Measurements from ENCODE around the gene SHISAL1.

The SHISAL1 gene

DNA sequence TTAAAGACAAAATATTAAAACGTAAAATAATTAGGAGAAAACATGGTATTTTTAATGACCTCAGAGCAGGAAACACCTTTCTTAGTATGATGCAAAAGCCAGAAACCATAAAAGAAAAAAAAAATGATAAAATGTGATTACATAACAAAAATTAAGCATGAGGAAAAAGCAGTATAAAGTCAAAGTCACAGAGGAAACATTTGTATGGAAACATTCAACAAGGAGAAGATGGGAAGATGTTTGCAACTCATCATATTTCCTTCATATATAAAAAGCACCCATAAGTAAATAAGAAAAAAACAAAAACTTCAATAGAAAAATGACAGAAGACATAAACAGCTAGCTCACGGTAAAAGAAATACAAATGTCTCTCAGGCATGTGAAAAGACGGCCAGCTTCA, 17.3 kb downstream of the SHISAL1 start:
- H3K18ac ChIP-seq (ENCODE audit: low read depth in 1 of 2, low read length in 2 of 2): no peak overlapping the region
- H3K79me1 ChIP-seq (replicated peaks; ENCODE audit: low read length, poor library complexity, severe bottlenecking): no peaks in the 10 kb centered on the region
- no peak overlapping the region for H4K8ac ChIP-seq (ENCODE audit: low read length)
- H4K91ac ChIP-seq (ENCODE audit: low read length): no peak overlapping the region
- peaks cover 3% of the 10 kb centered on the region for H3K4me1 ChIP-seq (ENCODE audit: control insufficient read depth, insufficient read depth, low read depth, low read length)
- H2BK120ac ChIP-seq (ENCODE audit: low read depth, low read length): no peak overlapping the region
- H3K27ac ChIP-seq (ENCODE audit: low read length, poor library complexity, severe bottlenecking): no peak overlapping the region
- no peak overlapping the region for H2BK15ac ChIP-seq (ENCODE audit: low read depth, poor library complexity, severe bottlenecking)
- peaks cover 8 to 9% of the 10 kb centered on the region in 2 experiments for H3K27me3 ChIP-seq (ENCODE audit: control insufficient read depth in 1 of 2, insufficient read depth in 1 of 2, low read length in 2 of 2)
- peaks cover 5% of the 10 kb centered on the region for H3K9me3 ChIP-seq (ENCODE audit: control insufficient read depth, low read length)
- no peak overlapping the region for H3K9ac ChIP-seq (ENCODE audit: low read length)
- no peak overlapping the region for H3K23ac ChIP-seq (ENCODE audit: low read length in 2 of 2)
- 88% methylated on average over 2 of the region's 3 CpGs for WGBS
- no peak overlapping the region for H2BK12ac ChIP-seq (ENCODE audit: low read length in 2 of 2)
- no peak overlapping the region for H2AFZ ChIP-seq (ENCODE audit: low read depth, low read length)
- no peak overlapping the region for H3K4ac ChIP-seq (ENCODE audit: low read depth in 1 of 2, low read length in 2 of 2)
- H3K4me3 ChIP-seq (ENCODE audit: insufficient read depth in 1 of 2, low read depth in 1 of 2, low read length in 2 of 2): no peak overlapping the region
- H3K4me2 ChIP-seq (ENCODE audit: low read length, poor library complexity, severe bottlenecking): no peak overlapping the region
- no peak overlapping the region for H2AK5ac ChIP-seq (ENCODE audit: low read length, severe bottlenecking)
- H3K36me3 ChIP-seq (ENCODE audit: control insufficient read depth in 1 of 2, insufficient read depth in 2 of 2, low read depth in 1 of 2, low read length in 2 of 2): no peaks in the 10 kb centered on the region
- no peak overlapping the region for H3K14ac ChIP-seq (ENCODE audit: low read length in 2 of 2)
- DNase-seq: no peak
- no peak overlapping the region for H2BK5ac ChIP-seq (ENCODE audit: low read depth, low read length, poor library complexity, severe bottlenecking)

- Histone ChIP-seq H3K18ac (ENCODE audit: low read depth in 1 of 2, low read length in 2 of 2) (no peak overlapping the region), H2AK5ac (ENCODE audit: low read length, severe bottlenecking) (no peak overlapping the region), H3K4me1 (ENCODE audit: control insufficient read depth, insufficient read depth, low read depth, low read length) (peaks cover 5% of the 10 kb centered on the region), H3K36me3 (ENCODE audit: control insufficient read depth in 1 of 2, insufficient read depth in 2 of 2, low read depth in 1 of 2, low read length in 2 of 2) (no peaks in the 10 kb centered on the region), H3K79me1 (replicated peaks; ENCODE audit: low read length, poor library complexity, severe bottlenecking) (no peaks in the 10 kb centered on the region), H3K9me3 (ENCODE audit: control insufficient read depth, low read length) (peaks cover 5% of the 10 kb centered on the region), H2BK5ac (ENCODE audit: low read depth, low read length, poor library complexity, severe bottlenecking) (no peak overlapping the region), H3K27ac (ENCODE audit: low read length, poor library complexity, severe bottlenecking) (no peak overlapping the region), H2AFZ (ENCODE audit: low read depth, low read length) (no peak overlapping the region), H3K14ac (ENCODE audit: low read length in 2 of 2) (no peak overlapping the region), H3K4me2 (ENCODE audit: low read length, poor library complexity, severe bottlenecking) (no peak overlapping the region), H4K91ac (ENCODE audit: low read length) (no peak overlapping the region), H2BK120ac (ENCODE audit: low read depth, low read length) (no peak overlapping the region), H3K27me3 (ENCODE audit: control insufficient read depth in 1 of 2, insufficient read depth in 1 of 2, low read length in 2 of 2) (peaks cover under 1 to 3% of the 10 kb centered on the region in 2 experiments), H3K4me3 (ENCODE audit: insufficient read depth in 1 of 2, low read depth in 1 of 2, low read length in 2 of 2) (no peak overlapping the region), H2BK12ac (ENCODE audit: low read length in 2 of 2) (no peak overlapping the region), H3K23ac (ENCODE audit: low read length in 2 of 2) (no peak overlapping the region), H4K8ac (ENCODE audit: low read length) (no peak overlapping the region), H3K9ac (ENCODE audit: low read length) (no peak overlapping the region), H2BK15ac (ENCODE audit: low read depth, poor library complexity, severe bottlenecking) (no peak overlapping the region), H3K4ac (ENCODE audit: low read depth in 1 of 2, low read length in 2 of 2) (no peak overlapping the region)
- WGBS: 85% methylated on average over 6 of the region's 6 CpGs
- no peak for DNase-seq
Measured at GRCh38 chr22:44293876-44294275, 18.9 kb downstream of the SHISAL1 start.

- Histone ChIP-seq H3K27ac (ENCODE audit: low read length, poor library complexity, severe bottlenecking) (no peak overlapping the region), H3K79me1 (replicated peaks; ENCODE audit: low read length, poor library complexity, severe bottlenecking) (no peaks in the 10 kb centered on the region), H2BK120ac (ENCODE audit: low read depth, low read length) (no peak overlapping the region), H3K18ac (ENCODE audit: low read depth in 1 of 2, low read length in 2 of 2) (no peak overlapping the region), H3K4me3 (ENCODE audit: insufficient read depth in 1 of 2, low read depth in 1 of 2, low read length in 2 of 2) (no peak overlapping the region), H4K91ac (ENCODE audit: low read length) (no peak overlapping the region), H2BK5ac (ENCODE audit: low read depth, low read length, poor library complexity, severe bottlenecking) (no peak overlapping the region), H3K4ac (ENCODE audit: low read depth in 1 of 2, low read length in 2 of 2) (no peak overlapping the region), H2AK5ac (ENCODE audit: low read length, severe bottlenecking) (no peak overlapping the region), H2BK15ac (ENCODE audit: low read depth, poor library complexity, severe bottlenecking) (no peak overlapping the region), H3K4me1 (ENCODE audit: control insufficient read depth, insufficient read depth, low read depth, low read length) (peaks cover 2% of the 10 kb centered on the region), H3K4me2 (ENCODE audit: low read length, poor library complexity, severe bottlenecking) (no peak overlapping the region), H3K23ac (ENCODE audit: low read length in 2 of 2) (no peak overlapping the region), H3K36me3 (ENCODE audit: control insufficient read depth in 1 of 2, insufficient read depth in 2 of 2, low read depth in 1 of 2, low read length in 2 of 2) (no peaks in the 10 kb centered on the region), H2AFZ (ENCODE audit: low read depth, low read length) (no peak overlapping the region), H3K9ac (ENCODE audit: low read length) (no peak overlapping the region), H3K9me3 (ENCODE audit: control insufficient read depth, low read length) (peaks cover 5% of the 10 kb centered on the region), H3K27me3 (ENCODE audit: control insufficient read depth in 1 of 2, insufficient read depth in 1 of 2, low read length in 2 of 2) (peaks cover 2 to 3% of the 10 kb centered on the region in 2 experiments), H4K8ac (ENCODE audit: low read length) (no peak overlapping the region), H2BK12ac (ENCODE audit: low read length in 2 of 2) (no peak overlapping the region), H3K14ac (ENCODE audit: low read length in 2 of 2) (no peak overlapping the region)
- WGBS: 82% methylated on average over 12 of the region's 12 CpGs
- DNase-seq: no peak
Measured at GRCh38 chr22:44293034-44293433, 19.7 kb downstream of the SHISAL1 start.

DNA sequence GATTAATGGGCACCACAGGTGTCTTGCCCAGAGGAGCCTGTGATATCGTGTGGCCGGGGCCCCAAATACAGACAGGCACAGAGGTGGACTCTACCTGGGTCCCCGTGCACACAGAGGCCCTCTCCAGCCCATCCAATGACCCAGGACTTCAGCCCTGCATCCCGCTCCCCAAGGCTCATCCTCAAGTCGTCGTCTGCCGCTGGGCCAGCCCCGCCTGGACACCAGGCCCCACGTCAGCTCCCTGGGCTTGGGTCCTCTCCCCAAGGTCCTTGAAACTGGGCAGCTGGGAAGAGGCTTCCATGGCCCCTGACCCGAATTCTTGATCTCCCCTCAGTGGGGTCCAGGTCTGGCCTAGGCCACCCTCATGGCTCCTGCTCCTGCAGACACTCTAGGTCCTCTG, 20.2 kb downstream of the SHISAL1 start:
- no peak overlapping the region for H2BK15ac ChIP-seq (ENCODE audit: low read depth, poor library complexity, severe bottlenecking)
- H3K27ac ChIP-seq (ENCODE audit: low read length, poor library complexity, severe bottlenecking): no peak overlapping the region
- H3K4me1 ChIP-seq (ENCODE audit: control insufficient read depth, insufficient read depth, low read depth, low read length): peaks cover 2% of the 10 kb centered on the region
- H3K27me3 ChIP-seq (ENCODE audit: control insufficient read depth in 1 of 2, insufficient read depth in 1 of 2, low read length in 2 of 2): peaks cover 2 to 4% of the 10 kb centered on the region in 2 experiments
- WGBS: 86% methylated on average over 10 of the region's 10 CpGs
- no peak overlapping the region for H3K4me2 ChIP-seq (ENCODE audit: low read length, poor library complexity, severe bottlenecking)
- no peak overlapping the region for H2AFZ ChIP-seq (ENCODE audit: low read depth, low read length)
- no peak overlapping the region for H3K23ac ChIP-seq (ENCODE audit: low read length in 2 of 2)
- no peak overlapping the region for H3K4ac ChIP-seq (ENCODE audit: low read depth in 1 of 2, low read length in 2 of 2)
- H3K9me3 ChIP-seq (ENCODE audit: control insufficient read depth, low read length): peaks cover 5% of the 10 kb centered on the region
- H2AK5ac ChIP-seq (ENCODE audit: low read length, severe bottlenecking): no peak overlapping the region
- H3K9ac ChIP-seq (ENCODE audit: low read length): no peak overlapping the region
- no peak overlapping the region for H3K14ac ChIP-seq (ENCODE audit: low read length in 2 of 2)
- H3K79me1 ChIP-seq (replicated peaks; ENCODE audit: low read length, poor library complexity, severe bottlenecking): no peaks in the 10 kb centered on the region
- no peak for DNase-seq
- H3K36me3 ChIP-seq (ENCODE audit: control insufficient read depth in 1 of 2, insufficient read depth in 2 of 2, low read depth in 1 of 2, low read length in 2 of 2): no peaks in the 10 kb centered on the region
- H2BK5ac ChIP-seq (ENCODE audit: low read depth, low read length, poor library complexity, severe bottlenecking): no peak overlapping the region
- no peak overlapping the region for H2BK12ac ChIP-seq (ENCODE audit: low read length in 2 of 2)
- H4K91ac ChIP-seq (ENCODE audit: low read length): no peak overlapping the region
- no peak overlapping the region for H2BK120ac ChIP-seq (ENCODE audit: low read depth, low read length)
- no peak overlapping the region for H4K8ac ChIP-seq (ENCODE audit: low read length)
- peak overlapping the region in 1 of 2 experiments; percentile 23 for H3K18ac ChIP-seq (ENCODE audit: low read depth in 1 of 2, low read length in 2 of 2)
- H3K4me3 ChIP-seq (ENCODE audit: insufficient read depth in 1 of 2, low read depth in 1 of 2, low read length in 2 of 2): no peak overlapping the region
